ENCODE data around the gene INSL3.

The INSL3 gene

GRCh38 chr19:17843292-17843827, 22.0 kb upstream of the INSL3 start:
- peaks cover 16% of the 10 kb centered on the region for H3K27me3 ChIP-seq (ENCODE audit: control insufficient read depth, insufficient read depth, low read length)
- no peaks in the 10 kb centered on the region for H3K9me3 ChIP-seq (ENCODE audit: control insufficient read depth, insufficient read depth, low read length)
- no peaks in the 10 kb centered on the region; the same call in 1 of the 2 replicates for H3K4me1 ChIP-seq (ENCODE audit: control insufficient read depth, insufficient read depth, low read length)
- H3K9ac ChIP-seq (ENCODE audit: low read depth, low read length) = no peak overlapping the region
- no peaks in the 10 kb centered on the region for H3K36me3 ChIP-seq (ENCODE audit: control insufficient read depth, insufficient read depth, low read length)
- H3K27ac ChIP-seq (ENCODE audit: low read depth, low read length) = no peak overlapping the region
- H3K4me3 ChIP-seq (ENCODE audit: low read depth, low read length) = no peak overlapping the region

- H3K36me3 ChIP-seq (ENCODE audit: control insufficient read depth, insufficient read depth, low read length) = no peaks in the 10 kb centered on the region
- H3K27ac ChIP-seq (ENCODE audit: low read depth, low read length) = no peak overlapping the region
- H3K9ac ChIP-seq (ENCODE audit: low read depth, low read length) = peak overlapping the region; percentile 35; the same call in 1 of the 2 replicates
- H3K4me1 ChIP-seq (ENCODE audit: control insufficient read depth, insufficient read depth, low read length) = no peaks in the 10 kb centered on the region; the same call in 1 of the 2 replicates
- peak overlapping the region; percentile 69 for H3K4me3 ChIP-seq (ENCODE audit: low read depth, low read length)
- peaks cover 11% of the 10 kb centered on the region for H3K27me3 ChIP-seq (ENCODE audit: control insufficient read depth, insufficient read depth, low read length)
- no peaks in the 10 kb centered on the region for H3K9me3 ChIP-seq (ENCODE audit: control insufficient read depth, insufficient read depth, low read length)
Measured at GRCh38 chr19:17842663-17843291, 21.5 kb upstream of the INSL3 start.

GRCh38 chr19:17841810-17842662, 20.7 kb upstream of the INSL3 start:
- H3K9me3 ChIP-seq (ENCODE audit: control insufficient read depth, insufficient read depth, low read length) = no peaks in the 10 kb centered on the region
- H3K4me3 ChIP-seq (ENCODE audit: low read depth, low read length) = peak overlapping the region; percentile 69
- no peaks in the 10 kb centered on the region for H3K36me3 ChIP-seq (ENCODE audit: control insufficient read depth, insufficient read depth, low read length)
- peak overlapping the region; percentile 35; the same call in 1 of the 2 replicates for H3K9ac ChIP-seq (ENCODE audit: low read depth, low read length)
- H3K27me3 ChIP-seq (ENCODE audit: control insufficient read depth, insufficient read depth, low read length) = peaks cover 11% of the 10 kb centered on the region
- H3K27ac ChIP-seq (ENCODE audit: low read depth, low read length) = peak overlapping the region; percentile 42
- no peaks in the 10 kb centered on the region; the same call in 1 of the 2 replicates for H3K4me1 ChIP-seq (ENCODE audit: control insufficient read depth, insufficient read depth, low read length)

- H3K27ac ChIP-seq (ENCODE audit: low read depth, low read length) = no peak overlapping the region
- peak overlapping the region; percentile 54 for H3K4me3 ChIP-seq (ENCODE audit: low read depth, low read length)
- no peaks in the 10 kb centered on the region for H3K36me3 ChIP-seq (ENCODE audit: control insufficient read depth, insufficient read depth, low read length)
- H3K9ac ChIP-seq (ENCODE audit: low read depth, low read length) = no peak overlapping the region
- H3K27me3 ChIP-seq (ENCODE audit: control insufficient read depth, insufficient read depth, low read length) = peaks cover 11% of the 10 kb centered on the region
- no peaks in the 10 kb centered on the region for H3K9me3 ChIP-seq (ENCODE audit: control insufficient read depth, insufficient read depth, low read length)
- H3K4me1 ChIP-seq (ENCODE audit: control insufficient read depth, insufficient read depth, low read length) = no peaks in the 10 kb centered on the region; the same call in 1 of the 2 replicates
Measured at GRCh38 chr19:17841371-17841809, 20.1 kb upstream of the INSL3 start.

- no peak overlapping the region for H3K9ac ChIP-seq (ENCODE audit: low read depth, low read length)
- no peak overlapping the region for H3K4me3 ChIP-seq (ENCODE audit: low read depth, low read length)
- H3K27me3 ChIP-seq (ENCODE audit: control insufficient read depth, insufficient read depth, low read length) = peaks cover 11% of the 10 kb centered on the region
- H3K4me1 ChIP-seq (ENCODE audit: control insufficient read depth, insufficient read depth, low read length) = peaks cover under 1% of the 10 kb centered on the region; the same call in 1 of the 2 replicates
- no peak overlapping the region for H3K27ac ChIP-seq (ENCODE audit: low read depth, low read length)
- no peaks in the 10 kb centered on the region for H3K9me3 ChIP-seq (ENCODE audit: control insufficient read depth, insufficient read depth, low read length)
- no peaks in the 10 kb centered on the region for H3K36me3 ChIP-seq (ENCODE audit: control insufficient read depth, insufficient read depth, low read length)
Measured at GRCh38 chr19:17840019-17840418, 18.7 kb upstream of the INSL3 start.

GRCh38 chr19:17837972-17838371, 16.7 kb upstream of the INSL3 start:
- no peaks in the 10 kb centered on the region for H3K36me3 ChIP-seq (ENCODE audit: control insufficient read depth, insufficient read depth, low read length)
- H3K4me3 ChIP-seq (ENCODE audit: low read depth, low read length) = no peak overlapping the region
- no peak overlapping the region for H3K27ac ChIP-seq (ENCODE audit: low read depth, low read length)
- peaks cover 5% of the 10 kb centered on the region; the same call in 1 of the 2 replicates for H3K4me1 ChIP-seq (ENCODE audit: control insufficient read depth, insufficient read depth, low read length)
- no peaks in the 10 kb centered on the region for H3K9me3 ChIP-seq (ENCODE audit: control insufficient read depth, insufficient read depth, low read length)
- peaks cover 6% of the 10 kb centered on the region for H3K27me3 ChIP-seq (ENCODE audit: control insufficient read depth, insufficient read depth, low read length)
- no peak overlapping the region for H3K9ac ChIP-seq (ENCODE audit: low read depth, low read length)

- Histone ChIP-seq H3K4me3 (ENCODE audit: low read depth, low read length) (no peak overlapping the region), H3K9ac (ENCODE audit: low read depth, low read length) (no peak overlapping the region), H3K9me3 (ENCODE audit: control insufficient read depth, insufficient read depth, low read length) (no peaks in the 10 kb centered on the region), H3K36me3 (ENCODE audit: control insufficient read depth, insufficient read depth, low read length) (no peaks in the 10 kb centered on the region), H3K4me1 (ENCODE audit: control insufficient read depth, insufficient read depth, low read length) (peaks cover 5% of the 10 kb centered on the region; the same call in 1 of the 2 replicates), H3K27ac (ENCODE audit: low read depth, low read length) (no peak overlapping the region), H3K27me3 (ENCODE audit: control insufficient read depth, insufficient read depth, low read length) (peaks cover 3% of the 10 kb centered on the region)
Measured at GRCh38 chr19:17836530-17836929, 15.2 kb upstream of the INSL3 start.

GRCh38 chr19:17835182-17836006, 14.1 kb upstream of the INSL3 start:
- Histone ChIP-seq H3K27me3 (ENCODE audit: control insufficient read depth, insufficient read depth, low read length) (peaks cover 3% of the 10 kb centered on the region), H3K4me3 (ENCODE audit: low read depth, low read length) (no peak overlapping the region), H3K9ac (ENCODE audit: low read depth, low read length) (no peak overlapping the region), H3K4me1 (ENCODE audit: control insufficient read depth, insufficient read depth, low read length) (peaks cover 5% of the 10 kb centered on the region; the same call in 1 of the 2 replicates), H3K9me3 (ENCODE audit: control insufficient read depth, insufficient read depth, low read length) (no peaks in the 10 kb centered on the region), H3K27ac (ENCODE audit: low read depth, low read length) (no peak overlapping the region), H3K36me3 (ENCODE audit: control insufficient read depth, insufficient read depth, low read length) (no peaks in the 10 kb centered on the region)

GRCh38 chr19:17834350-17835181, 13.2 kb upstream of the INSL3 start:
- peaks cover 5% of the 10 kb centered on the region; the same call in 1 of the 2 replicates for H3K4me1 ChIP-seq (ENCODE audit: control insufficient read depth, insufficient read depth, low read length)
- H3K27me3 ChIP-seq (ENCODE audit: control insufficient read depth, insufficient read depth, low read length) = peaks cover 3% of the 10 kb centered on the region; the same call in 1 of the 2 replicates
- H3K9me3 ChIP-seq (ENCODE audit: control insufficient read depth, insufficient read depth, low read length) = no peaks in the 10 kb centered on the region
- H3K27ac ChIP-seq (ENCODE audit: low read depth, low read length) = no peak overlapping the region
- H3K9ac ChIP-seq (ENCODE audit: low read depth, low read length) = no peak overlapping the region
- H3K36me3 ChIP-seq (ENCODE audit: control insufficient read depth, insufficient read depth, low read length) = no peaks in the 10 kb centered on the region
- no peak overlapping the region for H3K4me3 ChIP-seq (ENCODE audit: low read depth, low read length)

Measured in HUES48 (cell line).